ENCODE data around the gene PYY. TPM values are rescaled to one million over a fixed set of nuclear protein-coding genes. Genes with fewer than 3 reads are reported as not detected.

Gene PYY
- total RNA-seq, 1 donor from 2014 or later: not detected

- Mint-ChIP-seq H3K4me1 (peaks cover 15% of the 10 kb centered on the region), H3K27ac (no peak overlapping the region), H3K36me3 (ENCODE audit: low read depth) (no peaks in the 10 kb centered on the region), H3K9me3 (peaks cover 4% of the 10 kb centered on the region), H3K4me3 (no peak overlapping the region), H3K27me3 (peaks cover 5% of the 10 kb centered on the region)
- ATAC-seq (ENCODE audit: low read depth): no peak
- ChIA-PET POLR2A (no interaction called here), CTCF (interaction anchor here (0.8 kb wide), 1 partner anchor 12 kb away, joined by 3 read pairs; no protein-coding TSS in a partner anchor)
- no peak for DNase-seq
- intact Hi-C loops (cut with micrococcal nuclease): no loop called here
- no peak for TF ChIP-seq CTCF (IDR thresholded peaks at IDR 0.05)
Measured at GRCh38 chr17:43913584-43913983, 40.2 kb downstream of the PYY start.

GRCh38 chr17:43912635-43913304, 41.0 kb downstream of the PYY start:
- TF ChIP-seq CTCF (IDR thresholded peaks at IDR 0.05): no peak
- peaks cover 13% of the 10 kb centered on the region for H3K27me3 Mint-ChIP-seq
- intact Hi-C loops (cut with micrococcal nuclease): no loop called here
- no peak for DNase-seq
- no peak overlapping the region for H3K4me3 Mint-ChIP-seq
- no peak overlapping the region for H3K27ac Mint-ChIP-seq
- peaks cover 18% of the 10 kb centered on the region for H3K4me1 Mint-ChIP-seq
- H3K36me3 Mint-ChIP-seq (ENCODE audit: low read depth): no peaks in the 10 kb centered on the region
- ChIA-PET POLR2A (no interaction called here), CTCF (interaction anchor here (1.0 to 1.1 kb wide), 2 partner anchors 12 to 13 kb away, joined by 3 read pairs; no protein-coding TSS in a partner anchor)
- no peak for ATAC-seq (ENCODE audit: low read depth)
- H3K9me3 Mint-ChIP-seq: peaks cover 4% of the 10 kb centered on the region

GRCh38 chr17:43911904-43912303, 41.8 kb downstream of the PYY start:
- ChIA-PET CTCF (interaction anchor here (1.0 to 1.1 kb wide), 2 partner anchors 13 to 14 kb away, joined by 3 read pairs; no protein-coding TSS in a partner anchor), POLR2A (no interaction called here)
- H3K4me3 Mint-ChIP-seq: no peak overlapping the region
- H3K4me1 Mint-ChIP-seq: peaks cover 19% of the 10 kb centered on the region
- no peak for DNase-seq
- H3K9me3 Mint-ChIP-seq: peaks cover 4% of the 10 kb centered on the region
- no peaks in the 10 kb centered on the region for H3K36me3 Mint-ChIP-seq (ENCODE audit: low read depth)
- no peak for ATAC-seq (ENCODE audit: low read depth)
- H3K27ac Mint-ChIP-seq: no peak overlapping the region
- intact Hi-C loops (cut with micrococcal nuclease): loop anchor here (2.0 kb wide), 1 partner anchor 33 kb away; no protein-coding TSS in a partner anchor
- TF ChIP-seq CTCF (IDR thresholded peaks at IDR 0.05): no peak
- H3K27me3 Mint-ChIP-seq: peaks cover 18% of the 10 kb centered on the region

GRCh38 chr17:43909537-43910231, 44.1 kb downstream of the PYY start:
- CTCF ChIA-PET: interaction anchor here (0.8 to 3.2 kb wide), 10 partner anchors 14 to 624 kb away, joined by 3 to 10 read pairs (median 4); no protein-coding TSS in a partner anchor
- ATAC-seq (ENCODE audit: low read depth) (no peak), DNase-seq (no peak)
- no peak for TF ChIP-seq CTCF (IDR thresholded peaks at IDR 0.05)
- H3K27ac Mint-ChIP-seq: no peak overlapping the region
- no peaks in the 10 kb centered on the region for H3K36me3 Mint-ChIP-seq (ENCODE audit: low read depth)
- no peaks in the 10 kb centered on the region for H3K9me3 Mint-ChIP-seq
- H3K4me1 Mint-ChIP-seq: peaks cover 23% of the 10 kb centered on the region
- peaks cover 35% of the 10 kb centered on the region for H3K27me3 Mint-ChIP-seq
- POLR2A ChIA-PET: interaction anchor here (0.6 to 0.7 kb wide), 2 partner anchors 32 to 523 kb away, joined by 3 to 6 read pairs; no protein-coding TSS in a partner anchor
- no peak overlapping the region for H3K4me3 Mint-ChIP-seq
- intact Hi-C loops (cut with micrococcal nuclease): loop anchor here (1.0 to 10.0 kb wide), 4 partner anchors 35 to 132 kb away; no protein-coding TSS in a partner anchor
